Stimulated activated naive CD4-positive, alpha-beta T cell treated with Interleukin-2 at 50 U/mL for 16 hours (primary cell): ENCODE measurements around the gene GIT2.
"Not testable (repeated sequence)": the region's sequence is repeated elsewhere in the genome, so short reads cannot be mapped to it uniquely, and the experiment has no call there.

Experiments
- DNase-seq: peaks from one replicate; lab custom pipeline; 2025; lab: John Stamatoyannopoulos, UW

The GIT2 gene

DNA sequence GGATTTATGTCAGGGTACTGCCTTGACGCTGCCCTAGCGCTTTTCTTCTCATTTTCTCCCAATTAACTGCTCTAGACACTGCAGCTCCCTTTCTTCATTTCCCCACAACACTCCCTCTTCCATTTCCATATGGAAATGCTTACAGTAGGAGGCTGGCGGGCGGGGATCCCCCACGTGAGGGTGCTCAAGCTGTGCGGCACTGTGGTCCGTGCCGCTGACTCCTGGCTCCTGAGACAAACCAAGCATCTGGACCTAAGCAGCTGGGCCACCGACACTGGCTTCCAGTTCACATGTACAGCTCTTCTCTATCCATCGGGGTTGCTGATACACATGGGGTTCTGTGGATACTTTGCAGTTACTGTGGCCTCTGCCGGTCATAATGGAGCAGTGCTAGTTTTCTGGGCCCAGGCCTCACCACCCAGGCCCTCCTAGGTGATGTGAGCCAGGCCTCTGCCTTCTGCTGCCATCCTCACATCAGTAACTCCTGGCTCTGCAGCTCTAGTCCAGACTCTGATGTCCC lies 75.8 kb downstream of the GIT2 start:
- DNase-seq = no peak

DNA sequence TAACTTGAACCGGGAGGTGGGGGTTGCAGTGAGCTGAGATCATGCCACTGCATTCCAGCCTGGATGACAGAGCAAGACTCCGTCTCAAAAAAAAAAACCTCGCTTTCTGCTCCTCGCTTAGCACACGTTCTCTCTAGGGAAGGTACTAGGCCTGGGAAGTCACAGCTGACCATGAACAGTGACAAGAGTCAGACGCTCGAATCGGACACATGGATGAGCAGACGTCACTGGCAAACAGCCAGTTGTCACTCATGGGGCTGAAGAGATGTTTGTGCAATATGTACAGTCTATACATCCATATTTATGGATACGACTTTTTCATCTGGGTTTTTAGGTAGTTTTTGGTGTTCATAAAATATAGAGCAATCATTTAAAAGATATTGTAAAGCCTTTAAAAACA lies 76.7 kb downstream of the GIT2 start:
- DNase-seq = no peak

GRCh38 chr12:109916045-109916444 lies 80.1 kb downstream of the GIT2 start:
- no peak for DNase-seq

GRCh38 chr12:109915171-109916040 lies 80.8 kb downstream of the GIT2 start:
- no peak for DNase-seq

GRCh38 chr12:109914461-109914860 lies 81.7 kb downstream of the GIT2 start:
- DNase-seq = no peak

DNA sequence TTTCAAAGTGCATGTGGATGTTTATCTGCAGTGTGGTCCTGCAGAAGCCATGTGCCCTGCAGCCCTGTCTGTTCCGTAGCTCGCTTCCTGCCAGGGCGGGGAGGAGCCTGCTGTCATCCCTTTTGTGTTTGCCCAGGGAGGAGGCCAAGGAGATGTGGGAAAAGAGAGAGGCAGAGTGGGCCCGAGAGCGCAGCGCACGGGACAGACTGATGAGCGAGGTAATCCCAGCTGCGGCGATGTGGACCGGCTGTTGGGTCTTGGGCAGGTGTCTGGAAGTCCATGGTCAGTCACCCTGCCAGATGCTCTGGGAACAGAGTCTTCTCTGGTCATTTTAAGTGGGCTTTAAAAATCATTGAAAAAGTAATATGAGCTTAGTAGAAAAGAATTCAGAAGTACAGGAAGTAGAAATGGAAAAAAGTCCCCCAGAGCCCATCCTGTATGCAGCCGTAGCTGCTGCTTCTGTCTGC lies 83.3 kb downstream of the GIT2 start:
- DNase-seq = no peak

DNA sequence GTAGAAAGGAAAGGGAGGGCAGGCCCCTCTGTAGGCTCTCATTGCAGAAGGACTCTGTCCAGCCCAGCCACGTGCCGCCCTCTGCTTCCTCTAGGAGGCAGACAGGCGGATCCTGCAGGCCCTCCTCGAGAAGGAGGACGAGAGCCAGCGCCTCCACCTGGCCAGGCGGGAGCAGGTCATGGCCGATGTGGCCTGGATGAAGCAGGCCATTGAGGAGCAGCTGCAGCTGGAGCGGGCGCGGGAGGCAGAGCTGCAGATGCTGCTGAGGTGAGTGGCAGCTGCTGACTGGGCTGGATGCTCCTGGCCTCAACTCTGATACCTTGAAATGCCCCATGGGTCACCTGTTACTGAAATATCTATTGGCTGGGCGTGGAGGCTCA lies 85.2 kb downstream of the GIT2 start:
- DNase-seq = no peak

- no peak for DNase-seq
These were observed 85.8 kb downstream of the GIT2 start for GRCh38 chr12:109910254-109910968.

- no peak for DNase-seq
These were observed 90.9 kb downstream of the GIT2 start for GRCh38 chr12:109905301-109905700.

- DNase-seq = no peak
These were observed 93.2 kb downstream of the GIT2 start for GRCh38 chr12:109902891-109903418.

GRCh38 chr12:109900752-109901580 lies 95.2 kb downstream of the GIT2 start:
- DNase-seq = no peak

DNA sequence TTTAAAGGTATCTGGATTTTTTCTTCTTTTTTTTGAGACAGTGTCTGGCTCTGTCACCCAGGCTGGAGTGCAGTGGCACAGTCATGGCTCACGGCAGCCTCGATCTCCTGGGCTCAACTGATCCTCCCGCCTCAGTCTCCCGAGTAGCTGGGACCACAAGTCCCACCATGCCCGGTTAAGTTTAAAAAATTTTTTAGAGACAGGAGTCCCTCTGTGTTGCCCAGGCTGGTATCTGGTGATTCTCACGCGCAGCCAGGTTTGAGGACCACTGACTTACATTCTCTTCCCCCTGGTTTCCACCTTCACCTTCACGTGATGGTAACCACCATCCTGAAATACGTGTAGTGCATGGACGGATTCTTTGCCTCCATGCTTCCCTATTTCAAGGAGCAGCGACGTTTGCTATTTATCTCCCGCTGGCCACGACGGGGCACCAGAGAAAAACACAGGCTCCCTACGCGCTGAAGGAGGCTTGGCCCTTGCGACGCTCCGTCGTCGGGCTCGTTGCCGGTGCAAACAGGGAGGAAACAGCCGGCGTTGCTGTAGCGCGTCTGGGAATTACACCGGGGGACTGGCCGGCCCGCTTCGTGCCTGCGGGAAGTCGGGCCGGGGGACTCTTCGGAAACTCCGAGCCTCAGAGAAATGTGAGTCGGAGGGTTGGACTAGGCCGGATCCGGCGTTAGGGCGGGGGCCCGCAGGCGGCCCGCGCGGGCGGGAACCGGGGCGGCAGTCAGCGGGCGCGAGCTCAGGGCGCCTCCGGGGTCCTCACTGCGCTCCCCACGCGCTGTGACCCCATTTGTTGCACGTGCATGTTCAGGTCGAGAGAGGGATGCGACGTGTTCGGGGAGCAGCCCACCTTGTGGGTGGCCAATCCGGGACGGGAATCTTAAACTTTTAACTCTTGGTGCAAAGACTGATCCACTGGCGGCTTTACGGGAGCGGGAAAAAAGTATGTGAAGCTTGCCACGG lies 96.1 kb downstream of the GIT2 start, which contains the start of gene TCHP:
TCHP (plus strand) TSS at position 492 of the 969 bp plus-strand sequence. CDS start 2,753 bp downstream, outside the sequence.
- DNase-seq = peak; percentile 65

DNA sequence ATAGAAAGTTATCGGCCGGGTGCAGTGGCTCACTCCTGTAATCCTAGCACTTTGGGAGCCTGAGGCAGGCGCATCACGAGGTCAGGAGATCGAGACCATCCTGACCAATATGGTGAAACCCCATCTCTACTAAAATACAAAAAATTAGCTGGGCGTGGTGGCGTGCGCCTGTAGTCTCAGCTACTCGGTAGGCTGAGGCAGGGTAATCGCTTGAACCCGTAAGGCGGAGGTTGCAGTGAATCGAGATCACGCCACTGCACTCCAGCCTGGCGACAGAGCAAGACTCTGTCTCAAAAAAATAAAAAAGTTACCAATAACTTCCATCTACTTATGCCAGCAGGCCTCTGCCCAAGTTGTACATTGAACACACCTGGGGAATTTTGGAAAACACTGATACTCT lies 96.8 kb downstream of the GIT2 start:
- not testable (repeated sequence) for DNase-seq

GRCh38 chr12:109897029-109897428 lies 99.1 kb downstream of the GIT2 start:
- no peak for DNase-seq

DNA sequence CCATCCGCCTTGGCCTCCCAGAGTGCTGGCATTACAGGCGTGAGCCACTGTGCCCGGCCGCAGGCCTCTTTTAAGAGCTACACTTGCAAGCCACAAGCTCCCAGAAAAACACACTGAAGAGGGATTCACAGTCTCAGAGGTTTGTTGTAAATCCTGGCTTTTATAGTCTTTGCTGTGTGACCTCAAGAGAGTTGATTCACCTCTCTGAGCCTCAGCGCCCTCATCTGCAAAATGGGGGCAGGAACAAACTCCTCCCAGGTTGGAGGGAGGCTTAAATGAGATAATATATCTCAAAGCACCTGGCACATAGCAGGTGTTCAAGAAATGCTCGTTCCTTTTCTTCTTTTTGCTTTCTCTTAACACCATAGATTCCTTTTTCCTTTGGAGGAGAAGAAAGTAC lies 100.0 kb downstream of the GIT2 start:
- DNase-seq = no peak

DNA sequence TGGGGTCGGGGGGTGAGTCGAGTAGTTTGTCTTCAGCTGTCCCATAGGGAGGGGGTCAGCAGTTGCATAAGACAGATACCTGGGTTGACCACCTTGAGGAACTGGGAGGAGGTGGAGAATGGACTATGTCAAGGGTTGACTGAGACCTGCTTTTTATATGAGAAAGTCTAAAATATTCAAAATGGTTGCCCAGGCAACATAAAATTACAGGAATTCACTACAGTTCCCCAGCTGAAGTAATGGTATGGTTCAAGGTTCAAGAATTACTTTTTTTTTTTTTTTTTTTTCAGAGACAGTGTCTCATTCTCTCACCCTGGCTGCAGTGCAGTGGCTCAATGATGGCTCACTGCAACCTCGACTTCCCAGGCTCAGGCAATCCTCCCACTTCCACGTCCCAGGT lies 101.2 kb downstream of the GIT2 start:
- DNase-seq = no peak

DNA sequence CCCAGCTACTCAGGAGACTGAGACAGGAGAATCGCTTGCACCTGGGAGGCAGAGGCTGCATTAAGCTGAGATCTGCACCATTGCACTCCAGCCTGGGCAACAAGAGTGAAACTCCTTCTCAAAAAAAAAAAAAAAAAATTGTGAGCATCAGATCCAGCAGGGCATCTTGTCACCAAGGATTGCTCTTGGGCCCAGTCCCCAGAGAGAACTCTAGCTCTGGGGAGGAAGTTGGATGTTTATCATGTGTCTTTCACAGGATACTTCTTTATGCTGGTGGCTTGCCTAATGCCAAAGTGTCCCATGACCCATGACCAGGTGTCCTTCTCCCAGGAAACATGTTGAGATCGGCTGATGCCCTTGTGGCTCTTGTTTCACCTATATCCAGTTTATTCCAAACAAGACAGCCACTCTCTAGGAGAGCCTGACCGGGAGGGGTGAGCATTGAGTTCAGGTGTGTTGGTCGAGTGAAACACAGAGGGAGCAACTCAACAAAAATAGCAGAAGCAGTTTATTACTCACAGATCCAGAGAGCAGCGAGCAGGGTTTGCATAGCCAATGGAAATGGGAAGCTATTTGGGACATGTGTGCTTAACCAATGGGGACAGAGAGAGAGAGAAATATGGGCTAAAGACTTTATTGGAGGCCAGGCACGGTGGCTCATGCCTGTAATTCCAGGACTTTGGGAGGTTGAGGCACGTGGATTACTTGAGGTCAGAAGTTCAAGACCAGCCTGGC lies 102.7 kb downstream of the GIT2 start:
- DNase-seq = no peak

- no peak for DNase-seq
These were observed 103.4 kb downstream of the GIT2 start for GRCh38 chr12:109892748-109893147.

- no peak for DNase-seq
These were observed 103.9 kb downstream of the GIT2 start for GRCh38 chr12:109892165-109892715.
